ENCODE measurements around the gene KIFC3.

Gene KIFC3

GRCh38 chr16:57728336-57729181 is 73.7 kb downstream of the KIFC3 start:
- no peak for TF ChIP-seq CTCF (conservative IDR thresholded peaks at IDR 0.05; ENCODE audit: control insufficient read depth, insufficient read depth, low read depth, low read length)
- DNase-seq (ENCODE audit: low read depth) = no peak
- H3K4me3 ChIP-seq (ENCODE audit: control insufficient read depth, low read depth, low read length) = no peak overlapping the region

- TF ChIP-seq CTCF (conservative IDR thresholded peaks at IDR 0.05; ENCODE audit: control insufficient read depth, insufficient read depth, low read depth, low read length) = no peak
- no peak overlapping the region for H3K4me3 ChIP-seq (ENCODE audit: control insufficient read depth, low read depth, low read length)
- no peak for DNase-seq (ENCODE audit: low read depth)
These were observed 74.7 kb downstream of the KIFC3 start for GRCh38 chr16:57727610-57728009.

- no peak for DNase-seq (ENCODE audit: low read depth)
- no peak for TF ChIP-seq CTCF (conservative IDR thresholded peaks at IDR 0.05; ENCODE audit: control insufficient read depth, insufficient read depth, low read depth, low read length)
- no peak overlapping the region for H3K4me3 ChIP-seq (ENCODE audit: control insufficient read depth, low read depth, low read length)
These were observed 75.8 kb downstream of the KIFC3 start for GRCh38 chr16:57726433-57726947.

- DNase-seq (ENCODE audit: low read depth) = no peak
- TF ChIP-seq CTCF (conservative IDR thresholded peaks at IDR 0.05; ENCODE audit: control insufficient read depth, insufficient read depth, low read depth, low read length) = no peak
- H3K4me3 ChIP-seq (ENCODE audit: control insufficient read depth, low read depth, low read length) = no peak overlapping the region
These were observed 76.3 kb downstream of the KIFC3 start for GRCh38 chr16:57725976-57726375.

GRCh38 chr16:57725554-57725953 is 76.7 kb downstream of the KIFC3 start:
- no peak for DNase-seq (ENCODE audit: low read depth)
- TF ChIP-seq CTCF (conservative IDR thresholded peaks at IDR 0.05; ENCODE audit: control insufficient read depth, insufficient read depth, low read depth, low read length) = no peak
- no peak overlapping the region for H3K4me3 ChIP-seq (ENCODE audit: control insufficient read depth, low read depth, low read length)

GRCh38 chr16:57725151-57725550 is 77.1 kb downstream of the KIFC3 start:
- no peak overlapping the region for H3K4me3 ChIP-seq (ENCODE audit: control insufficient read depth, low read depth, low read length)
- no peak for DNase-seq (ENCODE audit: low read depth)
- TF ChIP-seq CTCF (conservative IDR thresholded peaks at IDR 0.05; ENCODE audit: control insufficient read depth, insufficient read depth, low read depth, low read length) = no peak

All from fibroblast of mammary gland (primary cell).